ENCODE data around the gene LRATD1.
A peak's percentile ranks its signal among the peaks of the same experiment; 100 is the strongest.

LRATD1 gene

DNA sequence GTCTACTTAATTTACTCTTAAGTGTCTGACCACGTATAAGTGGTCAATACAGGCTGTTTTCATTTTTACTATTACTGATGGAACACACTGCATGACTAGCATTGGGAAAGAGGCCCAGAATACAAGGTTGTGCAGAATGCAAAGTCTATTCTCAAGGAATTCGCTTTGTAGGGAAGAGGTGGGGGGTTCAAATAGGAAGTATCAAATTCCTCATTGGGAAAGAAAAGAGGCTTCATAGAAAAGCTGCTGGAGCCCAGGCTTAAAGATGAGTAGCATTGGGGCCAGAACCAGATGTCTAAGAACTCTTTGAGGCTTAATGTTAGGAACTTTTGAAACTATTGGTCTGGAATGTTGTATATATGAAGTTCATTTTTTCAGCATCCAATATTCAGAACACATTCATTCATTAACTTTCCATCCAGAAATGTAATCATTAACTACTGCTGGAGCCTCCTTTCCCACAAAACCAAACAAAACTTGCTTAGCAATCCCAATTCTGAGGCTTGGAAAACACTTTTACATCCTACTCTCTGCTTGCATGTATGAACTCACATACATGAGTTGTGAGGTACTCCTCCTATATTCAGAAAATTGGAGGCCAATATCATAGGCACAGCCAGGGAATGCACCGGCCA lies 994 bp upstream of the LRATD1 start:
- H3K9ac ChIP-seq (ENCODE audit: low read length in 5 of 5): no peak overlapping the region
- no peak overlapping the region for H3K27ac ChIP-seq (ENCODE audit: low read depth, low read length)

DNA sequence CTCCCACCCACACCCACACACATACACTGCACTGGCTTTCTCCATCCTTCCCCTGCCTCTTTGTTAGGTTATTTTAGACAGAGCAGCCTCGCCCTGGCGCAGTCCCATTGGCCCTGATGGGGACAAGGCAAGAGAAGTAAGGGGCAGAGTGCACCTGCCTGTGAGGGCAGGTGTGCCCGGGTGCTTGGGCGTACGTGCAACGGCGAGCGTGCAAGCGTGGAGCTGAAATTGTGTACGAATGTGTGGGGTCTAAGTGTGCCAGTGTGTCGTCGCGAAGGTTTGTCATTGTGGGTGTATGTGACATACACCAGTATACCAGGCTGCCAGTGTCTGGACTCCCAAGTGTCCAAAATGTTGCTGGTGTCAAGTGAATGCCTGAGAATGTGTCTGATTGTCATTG lies 544 bp downstream of the LRATD1 start:
- Histone ChIP-seq H3K4me3 (ENCODE audit: low read depth in 1 of 5, low read length in 5 of 5) (peak overlapping the region; percentile 22 to 67 (median 62)), H3K9ac (ENCODE audit: low read length in 5 of 5) (no peak overlapping the region), H3K27me3 (ENCODE audit: control insufficient read depth in 5 of 5, insufficient read depth in 4 of 5, low read length in 5 of 5) (peaks cover 10 to 35% (median 26%) of the 10 kb centered on the region in 5 donors), H3K27ac (ENCODE audit: low read depth, low read length) (no peak overlapping the region), H3K36me3 (ENCODE audit: control insufficient read depth in 5 of 5, insufficient read depth in 5 of 5, low read length in 5 of 5) (no peaks in the 10 kb centered on the region), H3K9me3 (ENCODE audit: control insufficient read depth in 5 of 5, low read length in 5 of 5) (no peaks in the 10 kb centered on the region), H3K4me1 (ENCODE audit: control insufficient read depth in 5 of 5, insufficient read depth in 5 of 5, low read length in 5 of 5) (peaks cover 3 to 42% (median 39%) of the 10 kb centered on the region in 5 donors)

More for the DNA sequence above, 994 bp upstream of the LRATD1 start:
- H3K36me3 ChIP-seq (ENCODE audit: control insufficient read depth in 5 of 5, insufficient read depth in 5 of 5, low read length in 5 of 5): no peaks in the 10 kb centered on the region
- H3K4me3 ChIP-seq (ENCODE audit: low read depth in 1 of 5, low read length in 5 of 5): peak overlapping the region in 3 of 5 donors; percentile 52 to 64 (median 62)
- H3K4me1 ChIP-seq (ENCODE audit: control insufficient read depth in 5 of 5, insufficient read depth in 5 of 5, low read length in 5 of 5): peaks cover 3 to 42% (median 39%) of the 10 kb centered on the region in 5 donors
- H3K9me3 ChIP-seq (ENCODE audit: control insufficient read depth in 5 of 5, low read length in 5 of 5): no peaks in the 10 kb centered on the region
- H3K27me3 ChIP-seq (ENCODE audit: control insufficient read depth in 5 of 5, insufficient read depth in 4 of 5, low read length in 5 of 5): peaks cover 10 to 32% (median 26%) of the 10 kb centered on the region in 5 donors

GRCh38 chr2:14633461-14634181 lies 1.1 kb downstream of the LRATD1 start:
- Histone ChIP-seq H3K9ac (ENCODE audit: low read length in 5 of 5) (no peak overlapping the region), H3K4me1 (ENCODE audit: control insufficient read depth in 5 of 5, insufficient read depth in 5 of 5, low read length in 5 of 5) (peaks cover 3 to 42% (median 39%) of the 10 kb centered on the region in 5 donors), H3K27ac (ENCODE audit: low read depth, low read length) (no peak overlapping the region), H3K9me3 (ENCODE audit: control insufficient read depth in 5 of 5, low read length in 5 of 5) (no peaks in the 10 kb centered on the region), H3K36me3 (ENCODE audit: control insufficient read depth in 5 of 5, insufficient read depth in 5 of 5, low read length in 5 of 5) (no peaks in the 10 kb centered on the region), H3K4me3 (ENCODE audit: low read depth in 1 of 5, low read length in 5 of 5) (peak overlapping the region in 3 of 5 donors; percentile 64 to 73 (median 67)), H3K27me3 (ENCODE audit: control insufficient read depth in 5 of 5, insufficient read depth in 4 of 5, low read length in 5 of 5) (peaks cover 10 to 35% (median 26%) of the 10 kb centered on the region in 5 donors)

GRCh38 chr2:14634182-14634488 lies 1.6 kb downstream of the LRATD1 start:
- Histone ChIP-seq H3K27me3 (ENCODE audit: control insufficient read depth in 5 of 5, insufficient read depth in 4 of 5, low read length in 5 of 5) (peaks cover 10 to 35% (median 26%) of the 10 kb centered on the region in 5 donors), H3K9ac (ENCODE audit: low read length in 5 of 5) (peak overlapping the region in 1 of 5 donors; percentile 25), H3K36me3 (ENCODE audit: control insufficient read depth in 5 of 5, insufficient read depth in 5 of 5, low read length in 5 of 5) (no peaks in the 10 kb centered on the region), H3K27ac (ENCODE audit: low read depth, low read length) (no peak overlapping the region), H3K9me3 (ENCODE audit: control insufficient read depth in 5 of 5, low read length in 5 of 5) (no peaks in the 10 kb centered on the region), H3K4me3 (ENCODE audit: low read depth in 1 of 5, low read length in 5 of 5) (peak overlapping the region in 4 of 5 donors; percentile 64 to 73 (median 66)), H3K4me1 (ENCODE audit: control insufficient read depth in 5 of 5, insufficient read depth in 5 of 5, low read length in 5 of 5) (peaks cover 3 to 42% (median 39%) of the 10 kb centered on the region in 5 donors)

- H3K36me3 ChIP-seq (ENCODE audit: control insufficient read depth in 5 of 5, insufficient read depth in 5 of 5, low read length in 5 of 5): no peaks in the 10 kb centered on the region
- peak overlapping the region; percentile 64 to 73 (median 67) for H3K4me3 ChIP-seq (ENCODE audit: low read depth in 1 of 5, low read length in 5 of 5)
- H3K27ac ChIP-seq (ENCODE audit: low read depth, low read length): peak overlapping the region; percentile 6
- peaks cover 3 to 42% (median 39%) of the 10 kb centered on the region in 5 donors for H3K4me1 ChIP-seq (ENCODE audit: control insufficient read depth in 5 of 5, insufficient read depth in 5 of 5, low read length in 5 of 5)
- no peaks in the 10 kb centered on the region for H3K9me3 ChIP-seq (ENCODE audit: control insufficient read depth in 5 of 5, low read length in 5 of 5)
- H3K27me3 ChIP-seq (ENCODE audit: control insufficient read depth in 5 of 5, insufficient read depth in 4 of 5, low read length in 5 of 5): peaks cover 10 to 33% (median 26%) of the 10 kb centered on the region in 5 donors
- H3K9ac ChIP-seq (ENCODE audit: low read length in 5 of 5): peak overlapping the region in 3 of 5 donors; percentile 3 to 64 (median 59)
These were observed 2.2 kb downstream of the LRATD1 start for GRCh38 chr2:14634489-14635390.

DNA sequence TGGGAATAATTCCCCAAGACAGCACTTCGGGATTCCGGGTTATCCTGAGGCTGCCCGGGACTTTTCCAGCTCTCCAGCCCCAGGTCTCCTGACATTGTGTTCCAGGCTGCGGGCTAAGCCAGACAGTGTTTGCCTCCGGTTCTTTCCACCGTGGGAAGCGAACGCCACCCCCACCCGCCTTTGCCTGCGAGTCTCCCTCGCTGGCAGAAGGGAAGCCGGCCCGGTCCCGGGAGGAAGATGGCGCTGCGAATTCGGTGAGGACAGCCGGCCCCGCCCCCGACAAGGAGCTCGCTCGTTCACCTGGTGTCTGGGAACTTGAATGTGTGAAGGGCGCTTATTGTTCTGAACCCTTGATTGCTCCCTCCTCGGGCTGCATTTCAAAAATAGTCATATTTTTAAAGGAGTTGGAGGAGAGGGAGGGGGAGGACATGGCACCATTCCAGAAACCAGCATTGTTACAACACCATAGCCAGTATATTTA lies 2.9 kb downstream of the LRATD1 start:
- no peaks in the 10 kb centered on the region for H3K9me3 ChIP-seq (ENCODE audit: control insufficient read depth in 5 of 5, low read length in 5 of 5)
- H3K27ac ChIP-seq (ENCODE audit: low read depth, low read length): peak overlapping the region; percentile 6
- peak overlapping the region in 2 of 5 donors; percentile 3 to 59 for H3K9ac ChIP-seq (ENCODE audit: low read length in 5 of 5)
- peak overlapping the region; percentile 64 to 73 (median 67) for H3K4me3 ChIP-seq (ENCODE audit: low read depth in 1 of 5, low read length in 5 of 5)
- peaks cover 3 to 42% (median 39%) of the 10 kb centered on the region in 5 donors for H3K4me1 ChIP-seq (ENCODE audit: control insufficient read depth in 5 of 5, insufficient read depth in 5 of 5, low read length in 5 of 5)
- no peaks in the 10 kb centered on the region for H3K36me3 ChIP-seq (ENCODE audit: control insufficient read depth in 5 of 5, insufficient read depth in 5 of 5, low read length in 5 of 5)
- peaks cover 10 to 29% (median 26%) of the 10 kb centered on the region in 5 donors for H3K27me3 ChIP-seq (ENCODE audit: control insufficient read depth in 5 of 5, insufficient read depth in 4 of 5, low read length in 5 of 5)

DNA sequence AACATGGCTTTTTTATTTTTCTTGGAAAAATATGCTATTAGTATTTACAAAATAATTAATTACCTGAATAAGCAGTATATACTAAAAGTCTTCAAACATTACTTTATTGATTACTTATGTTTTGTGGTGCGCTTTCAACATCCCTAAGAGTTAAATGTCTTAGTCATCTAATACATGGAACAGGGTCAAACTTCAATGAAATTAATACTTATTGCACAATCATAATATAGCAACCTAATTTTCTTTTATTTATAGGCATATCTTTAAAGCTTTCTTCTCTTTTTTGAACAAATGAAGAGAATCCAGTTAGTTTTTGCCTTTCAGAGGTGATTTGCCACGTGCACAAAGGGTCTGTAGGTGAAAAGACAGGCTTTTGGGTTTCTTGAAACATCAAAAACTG lies 6.0 kb downstream of the LRATD1 start:
- H3K27me3 ChIP-seq (ENCODE audit: control insufficient read depth in 5 of 5, insufficient read depth in 4 of 5, low read length in 5 of 5): peaks cover 3 to 11% (median 9%) of the 10 kb centered on the region in 5 donors
- H3K4me1 ChIP-seq (ENCODE audit: control insufficient read depth in 5 of 5, insufficient read depth in 5 of 5, low read length in 5 of 5): peaks cover 3 to 26% (median 22%) of the 10 kb centered on the region in 5 donors

GRCh38 chr2:14641116-14641515 lies 8.6 kb downstream of the LRATD1 start:
- H3K4me1 ChIP-seq (ENCODE audit: control insufficient read depth in 5 of 5, insufficient read depth in 5 of 5, low read length in 5 of 5): no peaks in the 10 kb centered on the region
- H3K27me3 ChIP-seq (ENCODE audit: control insufficient read depth in 5 of 5, insufficient read depth in 4 of 5, low read length in 5 of 5): peaks cover 0 to 3% (median 0%) of the 10 kb centered on the region in 5 donors
- H3K9ac ChIP-seq (ENCODE audit: low read length in 5 of 5): no peak overlapping the region
- no peak overlapping the region for H3K4me3 ChIP-seq (ENCODE audit: low read depth in 1 of 5, low read length in 5 of 5)
- H3K27ac ChIP-seq (ENCODE audit: low read depth, low read length): no peak overlapping the region
- H3K9me3 ChIP-seq (ENCODE audit: control insufficient read depth in 5 of 5, low read length in 5 of 5): no peaks in the 10 kb centered on the region
- H3K36me3 ChIP-seq (ENCODE audit: control insufficient read depth in 5 of 5, insufficient read depth in 5 of 5, low read length in 5 of 5): no peaks in the 10 kb centered on the region

More for the DNA sequence above, 6.0 kb downstream of the LRATD1 start:
- Histone ChIP-seq H3K36me3 (ENCODE audit: control insufficient read depth in 5 of 5, insufficient read depth in 5 of 5, low read length in 5 of 5) (no peaks in the 10 kb centered on the region), H3K27ac (ENCODE audit: low read depth, low read length) (no peak overlapping the region), H3K4me3 (ENCODE audit: low read depth in 1 of 5, low read length in 5 of 5) (no peak overlapping the region), H3K9ac (ENCODE audit: low read length in 5 of 5) (no peak overlapping the region), H3K9me3 (ENCODE audit: control insufficient read depth in 5 of 5, low read length in 5 of 5) (no peaks in the 10 kb centered on the region)

GRCh38 chr2:14642499-14642898 lies 10.0 kb downstream of the LRATD1 start:
- Histone ChIP-seq H3K9ac (ENCODE audit: low read length in 5 of 5) (no peak overlapping the region), H3K27me3 (ENCODE audit: control insufficient read depth in 5 of 5, insufficient read depth in 4 of 5, low read length in 5 of 5) (peaks cover 0 to 3% (median 0%) of the 10 kb centered on the region in 5 donors), H3K27ac (ENCODE audit: low read depth, low read length) (no peak overlapping the region), H3K9me3 (ENCODE audit: control insufficient read depth in 5 of 5, low read length in 5 of 5) (no peaks in the 10 kb centered on the region), H3K4me3 (ENCODE audit: low read depth in 1 of 5, low read length in 5 of 5) (no peak overlapping the region), H3K4me1 (ENCODE audit: control insufficient read depth in 5 of 5, insufficient read depth in 5 of 5, low read length in 5 of 5) (no peaks in the 10 kb centered on the region), H3K36me3 (ENCODE audit: control insufficient read depth in 5 of 5, insufficient read depth in 5 of 5, low read length in 5 of 5) (no peaks in the 10 kb centered on the region)

All from subcutaneous abdominal adipose tissue (tissue), 5 donors.